K562 (cell line): Measurements from ENCODE around the gene GGA2. TPM values are rescaled to one million over a fixed set of nuclear protein-coding genes. Genes with fewer than 3 reads are reported as not detected.

Experiments
- CSDE1 ChIP-seq, 2 experiments: fragments of 450-650 bp; IDR thresholded peaks; 2 replicates each; pipeline ENCODE4 v1.6.1; 2016; ENCODE audit warnings: mild to moderate bottlenecking in 1 of 2
- ETV6 ChIP-seq, 3 experiments: fragments of 150-350 bp in 1 of 3; sonication (generic) in 1 of 3; formaldehyde crosslinking in 1 of 3; IDR thresholded peaks; 2 replicates each; pipeline versions ENCODE4 v1.6.1 to v1.8.0; 2014 to 2022; ENCODE audit warnings: borderline replicate concordance in 2 of 3, low read depth in 2 of 3, antibody characterized with exemption in 1 of 3, low read length in 1 of 3, mild to moderate bottlenecking in 1 of 3, missing genetic modification reagents in 1 of 3
- HBP1 ChIP-seq: fragments of 450-650 bp; formaldehyde crosslinking; IDR thresholded peaks from 2 replicates; pipeline ENCODE4 v1.4.0; 2022; ENCODE audit warnings: missing genetic modification characterization
- MITF ChIP-seq: IDR thresholded peaks from 2 replicates; pipeline ENCODE4 v1.6.1; 2014; ENCODE audit warnings: antibody characterized with exemption
- MNT ChIP-seq, 2 experiments: fragments of 450-650 bp; conservative IDR thresholded peaks; 2 replicates each; pipeline ENCODE4 v1.6.1; 2017; ENCODE audit warnings: mild to moderate bottlenecking in 2 of 2, moderate library complexity in 2 of 2
- MTF1 ChIP-seq: fragments of 250-450 bp; sonication (Bioruptor Pico); IDR thresholded peaks from 2 replicates; pipeline ENCODE4 v1.9.0; 2021; ENCODE audit warnings: moderate library complexity, mild to moderate bottlenecking, inconsistent platforms, borderline replicate concordance
- NCOA6 ChIP-seq: fragments of 450-650 bp; IDR thresholded peaks from 2 replicates; pipeline ENCODE4 v1.6.1; 2017; ENCODE audit warnings: mild to moderate bottlenecking
- RREB1 ChIP-seq: fragments of 250-450 bp; sonication (Bioruptor Pico); IDR thresholded peaks from 2 replicates; pipeline ENCODE4 v1.4.0; 2020
- SMAD2 ChIP-seq: fragments of 150-350 bp; IDR thresholded peaks from 2 replicates; pipeline ENCODE4 v1.6.1; 2014; ENCODE audit warnings: low read depth, mild to moderate bottlenecking, low read length
- SREBF1 ChIP-seq: fragments of 150-350 bp; IDR thresholded peaks from 2 replicates; pipeline ENCODE4 v1.6.1; 2014; ENCODE audit warnings: antibody characterized with exemption, low read depth, low read length, borderline replicate concordance
- SRSF3 ChIP-seq: fragments of 200-400 bp; formaldehyde crosslinking; IDR thresholded peaks from 2 replicates; pipeline ENCODE4 v1.6.1; 2016; ENCODE audit warnings: mild to moderate bottlenecking, low read length, moderate library complexity; ENCODE audit not compliant: insufficient read depth
- TCF15 ChIP-seq: fragments of 250-450 bp; sonication (Bioruptor Pico); IDR thresholded peaks from 2 replicates; pipeline ENCODE4 v1.8.0; 2022; ENCODE audit warnings: moderate library complexity, mild to moderate bottlenecking, inconsistent platforms
- ZNF408 ChIP-seq: fragments of 250-450 bp; sonication (Bioruptor Pico); IDR thresholded peaks from 2 replicates; pipeline ENCODE4 v1.4.0; 2020; ENCODE audit warnings: low read depth, mild to moderate bottlenecking, moderate library complexity
- polyA plus RNA-seq, 8 experiments: library from polyadenylated mRNA; depleted of rRNA in 4 of 8; stranded (reverse) in 5 of 8; unstranded in 3 of 8; fragments of >200 nt; fragmentation: Nextera tagmentation in 2 of 8; fragmentation: Illumina TruSeq in 1 of 8; extraction: Ambion mirVana in 2 of 8; extraction: Trizol in 1 of 8; gene quantifications; 2 replicates each; pipeline versions ENCODE4 v1.2.1 to v1.2.3, GENCODE V29; 2011 to 2014; ENCODE audit warnings: inconsistent platforms in 1 of 8, missing spikeins in 1 of 8
- total RNA-seq, 7 experiments: library from RNA; depleted of rRNA in 6 of 7; stranded (reverse); fragments of >200 nt in 6 of 7; fragmentation: Illumina TruSeq in 2 of 7; extraction: Trizol in 2 of 7; gene quantifications; 2 replicates each; pipeline versions ENCODE4 v1.2.1 to v1.2.3, GENCODE V29; 2011 to 2021; ENCODE audit warnings: low replicate concordance in 1 of 7

GGA2 gene
- total and polyA plus RNA-seq, 9 of the 15 experiments (the other 6 are each of a cell fraction or from before 2014, with no cell fraction given), result 11.9 to 133 (median 66.3) TPM

- TF ChIP-seq RREB1 (peak; percentile 90), SREBF1 (no peak), MNT (conservative IDR thresholded peaks at IDR 0.05) (peak; percentile 100), SMAD2 (no peak), MITF (no peak), HBP1 (CRISPR knock-in tag) (peak; percentile 67; the same call in 1 of the 2 replicates), SRSF3 (no peak), ETV6 (IDR thresholded peaks at IDR 0.05; ENCODE audit: borderline replicate concordance in 1 of 2, low read depth in 2 of 2, low read length in 1 of 2) (no peak), ETV6 (CRISPR knock-in tag; IDR thresholded peaks at IDR 0.05; ENCODE audit: borderline replicate concordance) (no peak), CSDE1 (IDR thresholded peaks at IDR 0.05) (no peak), MTF1 (CRISPR knock-in tag) (no peak), ZNF408 (CRISPR knock-in tag) (no peak), NCOA6 (no peak), TCF15 (no peak)
Measured at GRCh38 chr16:23556881-23557778, 46.8 kb upstream of the GGA2 start, which contains the start of the genes EARS2 and UBFD1 (continued).
